Natural killer cell treated with Interleukin-12 subunit alpha and Interleukin-12 subunit beta and Interleukin-15 and Interleukin-18, amount 100 ng/mL, for 72 hours (primary cell): ENCODE data around the gene IKZF3. TPM values are rescaled to one million over a fixed set of nuclear protein-coding genes. Genes with fewer than 3 reads are reported as not detected.

ENCODE experiments used
- total RNA-seq, 2 donors: library from RNA; stranded (reverse); gene quantifications; one replicate each; pipeline ENCODE4 v1.2.3, GENCODE V29; 2022

IKZF3 gene
- total RNA-seq, 2 donors from 2014 or later: 65.5 to 80.9 TPM

Other genes with a start within 250 kb of the IKZF3 start
- gene PPP1R1B, start 237.4 kb downstream of the IKZF3 start, total RNA-seq: not detected
- 100 to 1,000 TPM in 1 of 2 donors, 10 to 100 TPM in 1; 97.9 to 139 TPM for gene STARD3, start 227.2 kb downstream of the IKZF3 start, total RNA-seq
- 1 to 10 TPM; 2.1 to 2.5 TPM for gene TCAP, start 199.0 kb downstream of the IKZF3 start, total RNA-seq
- not detected for gene PNMT, start 195.9 kb downstream of the IKZF3 start, total RNA-seq
- gene PGAP3, start 176.3 kb downstream of the IKZF3 start, total RNA-seq: 10 to 100 TPM in 1 of 2 donors, 1 to 10 TPM in 1; 8.8 to 13.7 TPM
- 1 to 10 TPM; 3.8 to 9.5 TPM for gene ERBB2, start 164.2 kb downstream of the IKZF3 start, total RNA-seq
- 10 to 100 TPM; 56.3 to 64.6 TPM for gene MIEN1, start 133.8 kb downstream of the IKZF3 start, total RNA-seq
- gene GRB7, start 126.4 kb downstream of the IKZF3 start, total RNA-seq: under 1 TPM in 1 of 2 donors, not detected in 1; 0.36 TPM
- not detected for gene ZPBP2, start 3.9 kb upstream of the IKZF3 start, total RNA-seq
- 10 to 100 TPM; 39.0 to 54.1 TPM for gene GSDMB, start 54.3 kb upstream of the IKZF3 start, total RNA-seq
- 100 to 1,000 TPM in 1 of 2 donors, 10 to 100 TPM in 1; 94.2 to 124 TPM for gene ORMDL3, start 63.3 kb upstream of the IKZF3 start, total RNA-seq
- gene LRRC3C, start 63.4 kb upstream of the IKZF3 start, total RNA-seq: not detected
- gene GSDMA, start 98.7 kb upstream of the IKZF3 start, total RNA-seq: 1 to 10 TPM in 1 of 2 donors, under 1 TPM in 1; 0.24 to 1.1 TPM
- gene PSMD3, start 116.5 kb upstream of the IKZF3 start, total RNA-seq: 100 to 1,000 TPM; 148 to 163 TPM
- under 1 TPM in 1 of 2 donors, not detected in 1; 0.78 TPM for gene CSF3, start 151.1 kb upstream of the IKZF3 start, total RNA-seq
- gene MED24, start 190.1 kb upstream of the IKZF3 start, total RNA-seq: 100 to 1,000 TPM in 1 of 2 donors, 10 to 100 TPM in 1; 91.5 to 147 TPM
- 10 to 100 TPM in 1 of 2 donors, 1 to 10 TPM in 1; 4.9 to 10.9 TPM for gene THRA, start 198.7 kb upstream of the IKZF3 start, total RNA-seq
- gene NR1D1, start 236.3 kb upstream of the IKZF3 start, total RNA-seq: 1 to 10 TPM; 1.4 to 5.4 TPM